GM12878 (cell line): ENCODE results near the gene ATG3. TPM values are rescaled to one million over a fixed set of nuclear protein-coding genes. Genes with fewer than 3 reads are reported as not detected.

Experiments
- ATAC-seq: fragments of 200-7000 bp; cut with Tn5 transposase; 3 replicates; pipeline ENCODE4 v1.9.1; 2020; ENCODE audit warnings: mild to moderate bottlenecking, moderate library complexity
- BruUV-seq: library from RNA; stranded (reverse); fragments of 400-500 nt; replicated peaks from 2 replicates; lab custom pipeline; 2021; lab: Mats Ljungman, UMichigan
- CTCF ChIA-PET: fragments of 300-600 bp; sonication (Branson Sonifier 250); formaldehyde crosslinking; extraction: SDS; loops from one replicate; lab custom pipeline; 2021; ENCODE audit warnings: inconsistent platforms; lab: Yijun Ruan, JAX
- POLR2A ChIA-PET: fragments of 350-600 bp; formaldehyde crosslinking; extraction: SDS; loops from one replicate; lab custom pipeline; 2021; ENCODE audit warnings: inconsistent platforms; lab: Charles Lee
- RAD21 ChIA-PET: fragments of 300-600 bp; sonication (Branson Sonifier 250); formaldehyde crosslinking; loops from one replicate; lab custom pipeline; 2023; ENCODE audit warnings: antibody characterized with exemption; ENCODE audit not compliant: unreplicated experiment; lab: Charles Lee
- SMC1A ChIA-PET: fragments of 300-600 bp; sonication (Branson Sonifier 250); formaldehyde crosslinking; loops from one replicate; lab custom pipeline; 2023; ENCODE audit not compliant: unreplicated experiment, uncharacterized antibody; lab: Charles Lee
- DNase-seq: peaks from one replicate; pipeline ENCODE4 v3.0.0-alpha.2; 2011; ENCODE audit warnings: low read depth, low spot score
- FAIRE-seq: peaks from 3 replicates; lab custom pipeline; 2011; peaks lifted over from hg19 to GRCh38; lab: Jason Lieb, UNC
- H2AFZ ChIP-seq: 2 replicates; pipeline ENCODE4 v1.6.0; 2011; ENCODE audit warnings: low read depth, low read length, control low read depth; ENCODE audit not compliant: control insufficient read depth
- H3K27ac ChIP-seq: 2 replicates; pipeline ENCODE4 v1.5.1; 2011; ENCODE audit warnings: control low read depth; ENCODE audit not compliant: control insufficient read depth, insufficient read depth
- H3K27me3 ChIP-seq, 2 experiments: replicated peaks in 1 of 2; 2 replicates each; pipeline versions ENCODE4 v1.6.0 to v1.6.1; 2011; ENCODE audit warnings: low read length in 1 of 2; ENCODE audit not compliant: control insufficient read depth in 2 of 2, insufficient read depth in 2 of 2
- H3K36me3 ChIP-seq, 2 experiments: 2 replicates each; pipeline ENCODE4 v1.5.1; 2011; ENCODE audit warnings: low read length in 1 of 2; ENCODE audit not compliant: control insufficient read depth in 2 of 2, insufficient read depth in 2 of 2
- H3K4me1 ChIP-seq: 2 replicates; pipeline ENCODE4 v1.6.1; 2011; ENCODE audit warnings: mild to moderate bottlenecking, low read length, moderate library complexity, mixed read lengths; ENCODE audit not compliant: control insufficient read depth, insufficient read depth
- H3K4me2 ChIP-seq: 2 replicates; pipeline ENCODE4 v1.6.0; 2011; ENCODE audit warnings: control low read depth; ENCODE audit not compliant: control insufficient read depth, insufficient read depth
- H3K4me3 ChIP-seq: fragments of 200-600 bp; sonication (generic); 2 replicates; pipeline ENCODE4 v1.5.1; 2016
- H3K79me2 ChIP-seq: 2 replicates; pipeline ENCODE4 v1.6.0; 2011; ENCODE audit warnings: low read length; ENCODE audit not compliant: control insufficient read depth, insufficient read depth
- H3K9ac ChIP-seq: 2 replicates; pipeline ENCODE4 v1.8.0; 2011; ENCODE audit warnings: low read length, control low read depth, mixed read lengths; ENCODE audit not compliant: control insufficient read depth, insufficient read depth
- H3K9me3 ChIP-seq: replicated peaks from 3 replicates; pipeline ENCODE4 v1.5.1; 2011; ENCODE audit warnings: mild to moderate bottlenecking, low read length; ENCODE audit not compliant: control insufficient read depth, insufficient read depth
- H4K20me1 ChIP-seq: 2 replicates; pipeline ENCODE4 v1.6.0; 2011; ENCODE audit not compliant: control insufficient read depth, insufficient read depth
- BCL11A ChIP-seq: IDR thresholded peaks from 2 replicates; pipeline ENCODE4 v1.6.1; 2011; ENCODE audit warnings: low read depth, low read length
- CHD1 ChIP-seq: IDR thresholded peaks from 2 replicates; pipeline ENCODE4 v1.6.1; 2012; ENCODE audit warnings: low read depth, low read length, improper control_type of control experiment
- IRF4 ChIP-seq: IDR thresholded peaks from 2 replicates; pipeline ENCODE4 v1.6.1; 2011; ENCODE audit warnings: low read depth, low read length
- MEF2B ChIP-seq: fragments of 450-650 bp; IDR thresholded peaks from 2 replicates; pipeline ENCODE4 v1.6.1; 2018; ENCODE audit warnings: mild to moderate bottlenecking, moderate library complexity; ENCODE audit not compliant: partially characterized antibody, poor library complexity, severe bottlenecking
- PAX5 ChIP-seq: IDR thresholded peaks from 2 replicates; pipeline ENCODE4 v1.6.1; 2011; ENCODE audit warnings: low read depth, low read length, borderline replicate concordance
- SMAD5 ChIP-seq: IDR thresholded peaks from 2 replicates; pipeline ENCODE4 v1.6.1; 2016; ENCODE audit warnings: antibody characterized with exemption, low read depth
- SMC3 ChIP-seq: IDR thresholded peaks from 2 replicates; pipeline ENCODE4 v1.6.1; 2011; ENCODE audit warnings: low read length, improper control_type of control experiment, borderline replicate concordance
- TBL1XR1 ChIP-seq: IDR thresholded peaks from 2 replicates; pipeline ENCODE4 v1.6.1; 2012; ENCODE audit warnings: low read depth, low read length, improper control_type of control experiment
- TCF12 ChIP-seq: IDR thresholded peaks from 2 replicates; pipeline ENCODE4 v1.6.1; 2011; ENCODE audit warnings: low read depth, mild to moderate bottlenecking, low read length
- in situ Hi-C: fragments of 300-500 bp; cut with MboI; formaldehyde crosslinking; loops from 9 replicates; pipeline ENCODE4 v1.14.3; 2018; ENCODE audit warnings: mixed read lengths
- intact Hi-C: fragments of 100-400 bp; cut with micrococcal nuclease; formaldehyde crosslinking; loops from one replicate; pipeline ENCODE4 v1.14.2; 2022; ENCODE audit not compliant: unreplicated experiment
- polyA plus RNA-seq, 11 experiments: library from polyadenylated mRNA; depleted of rRNA in 4 of 11; unstranded in 6 of 11; stranded (reverse) in 5 of 11; fragments of >200 nt; fragmentation: Nextera tagmentation in 4 of 11; fragmentation: Illumina TruSeq in 1 of 11; extraction: Ambion mirVana in 4 of 11; extraction: Trizol in 1 of 11; gene quantifications; 1 replicate in 1 of 11; 2 replicates in 10 of 11; pipeline versions ENCODE4 v1.2.1 to v1.2.3, GENCODE V29; 2011 to 2016; ENCODE audit warnings: inconsistent platforms in 2 of 11, missing spikeins in 2 of 11, low read depth in 1 of 11
- total RNA-seq, 4 experiments: library from RNA; depleted of rRNA in 3 of 4; stranded (reverse); fragments of >200 nt in 3 of 4; fragmentation: Illumina TruSeq in 1 of 4; extraction: Trizol in 1 of 4; gene quantifications; 2 replicates each; pipeline versions ENCODE4 v1.2.1 to v1.2.3, GENCODE V29; 2013 to 2021
- TF ChIP-seq, protein P1 (sequence below): IDR thresholded peaks from 2 replicates; pipeline ENCODE4 v1.6.1; 2011; ENCODE audit warnings: borderline replicate concordance, low read depth, mild to moderate bottlenecking, moderate library complexity, low read length; ENCODE audit not compliant: insufficient read depth, poor library complexity, severe bottlenecking
- TF ChIP-seq, protein P2 (sequence below): fragments of 450-650 bp; IDR thresholded peaks from 2 replicates; pipeline ENCODE4 v1.6.1; 2017; ENCODE audit warnings: mild to moderate bottlenecking, moderate library complexity
- TF ChIP-seq, protein P3 (sequence below): fragments of 150-350 bp; IDR thresholded peaks from 2 replicates; pipeline ENCODE4 v1.6.1; 2014; ENCODE audit warnings: mild to moderate bottlenecking, low read depth, low read length

ATG3 gene
- total and polyA plus RNA-seq, 10 of the 15 experiments (the other 5 are each of a cell fraction or from before 2014, with no cell fraction given) = 49.8 to 97.0 (median 63.6) TPM

DNA sequence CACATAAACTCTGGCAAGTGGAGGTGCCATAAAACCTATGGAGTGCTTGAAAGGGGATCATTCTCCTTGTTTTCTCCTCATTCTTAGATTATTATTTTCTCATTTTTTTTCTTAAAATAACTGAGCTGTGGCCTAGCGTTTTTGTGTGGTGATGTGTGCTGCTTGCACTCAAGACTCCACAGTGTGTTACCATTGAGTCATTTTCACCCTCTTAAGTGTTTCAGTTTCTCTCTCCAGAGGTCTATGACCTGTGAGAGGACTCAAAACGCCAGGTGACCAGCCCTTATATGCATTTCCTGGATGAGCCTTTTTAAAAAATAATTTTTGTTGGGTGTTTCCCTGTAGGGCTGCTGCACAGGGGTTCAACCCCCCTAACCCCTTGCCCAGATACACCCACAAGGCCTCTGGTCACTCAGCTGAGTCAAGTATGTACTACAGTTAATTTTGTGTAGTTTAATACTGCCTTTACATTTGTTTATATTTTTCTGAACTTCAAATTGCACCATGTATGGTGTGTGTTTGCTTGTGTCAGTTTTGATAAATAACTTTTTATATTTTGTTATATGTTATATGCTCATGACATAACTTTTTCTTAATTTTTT is 47.1 kb downstream of the ATG3 start (continued):
- TF ChIP-seq, protein P1, sequence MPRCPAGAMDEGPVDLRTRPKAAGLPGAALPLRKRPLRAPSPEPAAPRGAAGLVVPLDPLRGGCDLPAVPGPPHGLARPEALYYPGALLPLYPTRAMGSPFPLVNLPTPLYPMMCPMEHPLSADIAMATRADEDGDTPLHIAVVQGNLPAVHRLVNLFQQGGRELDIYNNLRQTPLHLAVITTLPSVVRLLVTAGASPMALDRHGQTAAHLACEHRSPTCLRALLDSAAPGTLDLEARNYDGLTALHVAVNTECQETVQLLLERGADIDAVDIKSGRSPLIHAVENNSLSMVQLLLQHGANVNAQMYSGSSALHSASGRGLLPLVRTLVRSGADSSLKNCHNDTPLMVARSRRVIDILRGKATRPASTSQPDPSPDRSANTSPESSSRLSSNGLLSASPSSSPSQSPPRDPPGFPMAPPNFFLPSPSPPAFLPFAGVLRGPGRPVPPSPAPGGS = peak; percentile 45

DNA sequence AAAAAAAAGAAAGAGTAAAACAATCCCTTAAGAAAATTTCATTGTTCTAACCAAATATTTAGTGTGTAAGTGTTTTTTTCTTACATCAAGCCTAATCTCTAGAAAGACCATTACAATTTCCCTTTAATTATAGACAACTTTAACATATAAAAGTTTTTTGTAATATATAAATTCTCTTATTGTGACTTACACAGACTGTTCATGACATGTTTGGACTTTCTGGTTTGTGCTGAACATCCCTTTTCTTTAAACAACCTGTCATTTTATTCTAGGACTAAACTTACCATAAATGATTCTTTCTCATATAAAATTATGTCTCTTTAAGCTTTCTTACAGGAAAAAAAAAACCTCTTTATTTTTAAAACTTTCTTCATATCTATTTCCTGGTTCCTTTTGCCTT is 49.4 kb downstream of the ATG3 start:
- POLR2A ChIA-PET = interaction anchor here (0.6 to 3.2 kb wide), 3 partner anchors 8 to 107 kb away, joined by 3 to 51 read pairs (median 9); partner anchors contain the start of gene BTLA
- TF ChIP-seq SMC3 (no peak), IRF4 (no peak), MEF2B (no peak), CHD1 (no peak), BCL11A (no peak), TBL1XR1 (no peak), TCF12 (no peak), SMAD5 (no peak), PAX5 (no peak)
- TF ChIP-seq, protein P2, sequence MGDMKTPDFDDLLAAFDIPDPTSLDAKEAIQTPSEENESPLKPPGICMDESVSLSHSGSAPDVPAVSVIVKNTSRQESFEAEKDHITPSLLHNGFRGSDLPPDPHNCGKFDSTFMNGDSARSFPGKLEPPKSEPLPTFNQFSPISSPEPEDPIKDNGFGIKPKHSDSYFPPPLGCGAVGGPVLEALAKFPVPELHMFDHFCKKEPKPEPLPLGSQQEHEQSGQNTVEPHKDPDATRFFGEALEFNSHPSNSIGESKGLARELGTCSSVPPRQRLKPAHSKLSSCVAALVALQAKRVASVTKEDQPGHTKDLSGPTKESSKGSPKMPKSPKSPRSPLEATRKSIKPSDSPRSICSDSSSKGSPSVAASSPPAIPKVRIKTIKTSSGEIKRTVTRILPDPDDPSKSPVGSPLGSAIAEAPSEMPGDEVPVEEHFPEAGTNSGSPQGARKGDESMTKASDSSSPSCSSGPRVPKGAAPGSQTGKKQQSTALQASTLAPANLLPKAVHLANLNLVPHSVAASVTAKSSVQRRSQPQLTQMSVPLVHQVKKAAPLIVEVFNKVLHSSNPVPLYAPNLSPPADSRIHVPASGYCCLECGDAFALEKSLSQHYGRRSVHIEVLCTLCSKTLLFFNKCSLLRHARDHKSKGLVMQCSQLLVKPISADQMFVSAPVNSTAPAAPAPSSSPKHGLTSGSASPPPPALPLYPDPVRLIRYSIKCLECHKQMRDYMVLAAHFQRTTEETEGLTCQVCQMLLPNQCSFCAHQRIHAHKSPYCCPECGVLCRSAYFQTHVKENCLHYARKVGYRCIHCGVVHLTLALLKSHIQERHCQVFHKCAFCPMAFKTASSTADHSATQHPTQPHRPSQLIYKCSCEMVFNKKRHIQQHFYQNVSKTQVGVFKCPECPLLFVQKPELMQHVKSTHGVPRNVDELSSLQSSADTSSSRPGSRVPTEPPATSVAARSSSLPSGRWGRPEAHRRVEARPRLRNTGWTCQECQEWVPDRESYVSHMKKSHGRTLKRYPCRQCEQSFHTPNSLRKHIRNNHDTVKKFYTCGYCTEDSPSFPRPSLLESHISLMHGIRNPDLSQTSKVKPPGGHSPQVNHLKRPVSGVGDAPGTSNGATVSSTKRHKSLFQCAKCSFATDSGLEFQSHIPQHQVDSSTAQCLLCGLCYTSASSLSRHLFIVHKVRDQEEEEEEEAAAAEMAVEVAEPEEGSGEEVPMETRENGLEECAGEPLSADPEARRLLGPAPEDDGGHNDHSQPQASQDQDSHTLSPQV = no peak
- TF ChIP-seq, protein P3, sequence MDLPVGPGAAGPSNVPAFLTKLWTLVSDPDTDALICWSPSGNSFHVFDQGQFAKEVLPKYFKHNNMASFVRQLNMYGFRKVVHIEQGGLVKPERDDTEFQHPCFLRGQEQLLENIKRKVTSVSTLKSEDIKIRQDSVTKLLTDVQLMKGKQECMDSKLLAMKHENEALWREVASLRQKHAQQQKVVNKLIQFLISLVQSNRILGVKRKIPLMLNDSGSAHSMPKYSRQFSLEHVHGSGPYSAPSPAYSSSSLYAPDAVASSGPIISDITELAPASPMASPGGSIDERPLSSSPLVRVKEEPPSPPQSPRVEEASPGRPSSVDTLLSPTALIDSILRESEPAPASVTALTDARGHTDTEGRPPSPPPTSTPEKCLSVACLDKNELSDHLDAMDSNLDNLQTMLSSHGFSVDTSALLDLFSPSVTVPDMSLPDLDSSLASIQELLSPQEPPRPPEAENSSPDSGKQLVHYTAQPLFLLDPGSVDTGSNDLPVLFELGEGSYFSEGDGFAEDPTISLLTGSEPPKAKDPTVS = no peak

More for the DNA sequence above, 49.4 kb downstream of the ATG3 start:
- ATAC-seq (no peak), DNase-seq (no peak), FAIRE-seq (no peak)
- ChIA-PET CTCF (interaction anchor here (1.5 to 2.8 kb wide), 4 partner anchors 8 to 179 kb away, joined by 3 to 19 read pairs (median 11); partner anchors contain the start of genes BTLA and CD200), RAD21 (interaction anchor here (1.1 to 3.0 kb wide), 5 partner anchors 7 to 106 kb away, joined by 3 to 64 read pairs (median 13); partner anchors contain the start of gene BTLA), SMC1A (interaction anchor here (0.7 to 6.9 kb wide), 10 partner anchors 12 to 395 kb away, joined by 3 to 143 read pairs (median 12); partner anchors contain the start of genes BTLA and CD200)
- H3K9me3 ChIP-seq = peaks cover 8% of the 10 kb centered on the region; the same call in 2 of the 3 replicates
- intact Hi-C loops = no loop called here
- H3K27ac ChIP-seq = no peak overlapping the region
- no peaks in the 10 kb centered on the region for H3K27me3 ChIP-seq
- no peak overlapping the region for H3K4me3 ChIP-seq
- no peaks in the 10 kb centered on the region for H4K20me1 ChIP-seq
- H3K36me3 ChIP-seq = no peaks in the 10 kb centered on the region
- no peak overlapping the region for H3K9ac ChIP-seq
- H3K4me1 ChIP-seq = peaks cover 15% of the 10 kb centered on the region; the same call in 1 of the 2 replicates
- BruUV-seq = no TSS peak
- in situ Hi-C loops = no loop called here
- H3K79me2 ChIP-seq = no peaks in the 10 kb centered on the region; the same call in 1 of the 2 replicates
- no peak overlapping the region for H2AFZ ChIP-seq
- no peak overlapping the region for H3K4me2 ChIP-seq
